GM23338 (cell line): ENCODE data around the gene LDHD. TPM values are rescaled to one million over a fixed set of nuclear protein-coding genes. Genes with fewer than 3 reads are reported as not detected.

Experiments
- ATAC-seq: fragments of 200-7000 bp; cut with Tn5 transposase; 3 replicates; pipeline ENCODE4 v1.9.1; 2020
- DNase-seq: peaks from one replicate; pipeline ENCODE4 v3.0.0-alpha.2; 2015; ENCODE audit warnings: low spot score
- H2AFZ ChIP-seq: fragments of 200-600 bp; sonication (generic); 2 replicates; pipeline ENCODE4 v1.8.0; 2016; ENCODE audit warnings: antibody characterized with exemption, mild to moderate bottlenecking, moderate library complexity
- H3F3A ChIP-seq: fragments of 200-600 bp; sonication (generic); replicated peaks from 2 replicates; pipeline ENCODE4 v1.8.0; 2017; ENCODE audit warnings: antibody characterized with exemption, mixed run types, low read depth
- H3K27ac ChIP-seq: fragments of 200-600 bp; sonication (generic); 2 replicates; pipeline ENCODE4 v1.6.1; 2016; ENCODE audit warnings: low read depth
- H3K27me3 ChIP-seq: fragments of 200-600 bp; sonication (generic); 2 replicates; pipeline ENCODE4 v1.8.0; 2016; ENCODE audit warnings: mild to moderate bottlenecking, mixed run types, moderate library complexity; ENCODE audit not compliant: insufficient read depth
- H3K36me3 ChIP-seq: fragments of 200-600 bp; sonication (generic); 2 replicates; pipeline ENCODE4 v1.8.0; 2016; ENCODE audit warnings: mild to moderate bottlenecking; ENCODE audit not compliant: insufficient read depth
- H3K4me1 ChIP-seq: fragments of 200-600 bp; sonication (generic); 2 replicates; pipeline ENCODE4 v1.8.0; 2016; ENCODE audit warnings: mild to moderate bottlenecking, moderate library complexity; ENCODE audit not compliant: insufficient read depth
- H3K4me2 ChIP-seq: fragments of 200-600 bp; sonication (generic); 2 replicates; pipeline ENCODE4 v1.7.1; 2017; ENCODE audit warnings: mixed run types
- H3K4me3 ChIP-seq: fragments of 200-600 bp; sonication (generic); 2 replicates; pipeline ENCODE4 v1.6.1; 2016; ENCODE audit warnings: mixed run types
- H3K79me2 ChIP-seq: fragments of 200-600 bp; sonication (generic); replicated peaks from 2 replicates; pipeline ENCODE4 v1.8.0; 2017; ENCODE audit warnings: mild to moderate bottlenecking; ENCODE audit not compliant: insufficient read depth
- H3K9me2 ChIP-seq: fragments of 200-600 bp; sonication (generic); 2 replicates; pipeline ENCODE4 v1.8.0; 2017; ENCODE audit not compliant: insufficient read depth
- H4K20me1 ChIP-seq: fragments of 200-600 bp; sonication (generic); replicated peaks from 2 replicates; pipeline ENCODE4 v1.8.0; 2017; ENCODE audit warnings: mild to moderate bottlenecking; ENCODE audit not compliant: insufficient read depth
- H3K27ac Mint-ChIP-seq: 2 replicates; pipeline ENCODE4 v1.8.0; 2020; ENCODE audit warnings: inconsistent platforms, mild to moderate bottlenecking, moderate library complexity, mixed read lengths
- H3K27me3 Mint-ChIP-seq: 3 replicates; pipeline ENCODE4 v1.8.0; 2022; ENCODE audit warnings: low read depth, mild to moderate bottlenecking, moderate library complexity, mixed read lengths, inconsistent platforms; ENCODE audit not compliant: insufficient read depth, poor library complexity
- H3K36me3 Mint-ChIP-seq: 3 replicates; pipeline ENCODE4 v1.8.0; 2021; ENCODE audit warnings: low read depth, mild to moderate bottlenecking, inconsistent platforms, moderate library complexity, mixed read lengths
- H3K4me1 Mint-ChIP-seq: 3 replicates; pipeline ENCODE4 v1.8.0; 2020; ENCODE audit warnings: mild to moderate bottlenecking, inconsistent platforms, mixed read lengths
- H3K4me3 Mint-ChIP-seq: 3 replicates; pipeline ENCODE4 v1.8.0; 2021; ENCODE audit warnings: moderate library complexity, mild to moderate bottlenecking, inconsistent platforms, mixed read lengths
- H3K9me3 Mint-ChIP-seq: 3 replicates; pipeline ENCODE4 v1.8.0; 2020; ENCODE audit warnings: moderate library complexity, mild to moderate bottlenecking, inconsistent platforms, mixed read lengths
- CREB1 ChIP-seq: fragments of 250-450 bp; sonication (Bioruptor Pico); IDR thresholded peaks from 2 replicates; pipeline ENCODE4 v1.5.0; 2020; ENCODE audit warnings: low read depth, mild to moderate bottlenecking, moderate library complexity
- ETS1 ChIP-seq: IDR thresholded peaks from 2 replicates; pipeline ENCODE4 v1.6.1; 2016; ENCODE audit warnings: antibody characterized with exemption
- EZH2 ChIP-seq: fragments of 200-600 bp; sonication (generic); IDR thresholded peaks from one replicate; pipeline ENCODE4 v1.8.0; 2017; ENCODE audit warnings: antibody characterized with exemption, mild to moderate bottlenecking, low read depth; ENCODE audit not compliant: unreplicated experiment
- NANOG ChIP-seq: IDR thresholded peaks from 2 replicates; pipeline ENCODE4 v1.6.1; 2016; ENCODE audit warnings: antibody characterized with exemption, borderline replicate concordance
- POLR2AphosphoS5 ChIP-seq: IDR thresholded peaks from 2 replicates; pipeline ENCODE4 v1.6.1; 2016; ENCODE audit warnings: antibody characterized with exemption, low read depth
- STAT1 ChIP-seq: IDR thresholded peaks from one replicate; pipeline ENCODE4 v1.6.1; 2016; ENCODE audit warnings: antibody characterized with exemption; ENCODE audit not compliant: unreplicated experiment
- ZNF114 ChIP-seq: fragments of 250-450 bp; sonication (Bioruptor Pico); IDR thresholded peaks from 2 replicates; pipeline ENCODE4 v1.5.0; 2020; ENCODE audit warnings: mild to moderate bottlenecking, moderate library complexity
- polyA plus RNA-seq: library from polyadenylated mRNA; unstranded; fragments of >200 nt; fragmentation: Nextera tagmentation; extraction: Ambion mirVana; gene quantifications from 2 replicates; pipeline ENCODE4 v1.2.1, GENCODE V29; 2016
- total RNA-seq: library from RNA; depleted of rRNA; stranded (reverse); fragments of >200 nt; shearing (Covaris generic); gene quantifications from 2 replicates; pipeline ENCODE4 v1.2.3, GENCODE V29; 2014
- TF ChIP-seq, protein P1 (sequence below), 2 experiments: fragments of 200-600 bp in 1 of 2; sonication (generic) in 1 of 2; conservative IDR thresholded peaks; 2 replicates each; pipeline versions ENCODE4 v1.5.1 to v1.6.1; 2016 to 2017; ENCODE audit warnings: antibody characterized with exemption in 2 of 2, low read depth in 2 of 2, mild to moderate bottlenecking in 2 of 2, moderate library complexity in 1 of 2

LDHD gene
- total and polyA plus RNA-seq, 2 experiments from 2014 or later, result 5.0 to 7.7 TPM

GRCh38 chr16:75100603-75100990, 16.0 kb downstream of the LDHD start:
- Histone ChIP-seq H3K4me1 (peaks cover 37% of the 10 kb centered on the region), H2AFZ (no peak overlapping the region), H3K9me2 (no peaks in the 10 kb centered on the region), H3F3A (peaks cover 2% of the 10 kb centered on the region; the same call in 1 of the 2 replicates), H3K27me3 (no peaks in the 10 kb centered on the region), H3K79me2 (peaks cover 15% of the 10 kb centered on the region), H3K4me2 (no peak overlapping the region), H3K36me3 (no peaks in the 10 kb centered on the region), H4K20me1 (peaks cover 8% of the 10 kb centered on the region; the same call in 1 of the 2 replicates), H3K4me3 (no peak overlapping the region), H3K27ac (no peak overlapping the region; the same call in 1 of the 2 replicates)
- Mint-ChIP-seq H3K27ac (peak overlapping the region; percentile 80), H3K4me3 (no peak overlapping the region), H3K36me3 (peaks cover 15% of the 10 kb centered on the region; the same call in 2 of the 3 replicates), H3K4me1 (peaks cover 52% of the 10 kb centered on the region), H3K27me3 (peaks cover 21% of the 10 kb centered on the region), H3K9me3 (no peaks in the 10 kb centered on the region)
- TF ChIP-seq POLR2AphosphoS5, result no peak
- TF ChIP-seq ZNF114 (CRISPR knock-in tag), result no peak
- DNase-seq, result no peak
- no peak for ATAC-seq

- ATAC-seq, result peak; percentile 16
- no peak overlapping the region for H3K4me3 Mint-ChIP-seq
- H3K4me2 ChIP-seq, result 0 out of 2 replicates have a peak overlapping the region, but pooled peaks have one; percentile 38
Measured at GRCh38 chr16:75099738-75100602, 16.6 kb downstream of the LDHD start.

More at GRCh38 chr16:75099738-75100602, 16.6 kb downstream of the LDHD start:
- Histone ChIP-seq H3K27me3 (no peaks in the 10 kb centered on the region), H3K9me2 (no peaks in the 10 kb centered on the region), H3K4me1 (peaks cover 37% of the 10 kb centered on the region), H4K20me1 (peaks cover 8% of the 10 kb centered on the region; the same call in 1 of the 2 replicates), H3K79me2 (peaks cover 15% of the 10 kb centered on the region), H3K27ac (peak overlapping the region; percentile 80; the same call in 1 of the 2 replicates), H3F3A (peaks cover 2% of the 10 kb centered on the region; the same call in 1 of the 2 replicates), H3K4me3 (no peak overlapping the region), H2AFZ (no peak overlapping the region), H3K36me3 (no peaks in the 10 kb centered on the region)
- Mint-ChIP-seq H3K27me3 (peaks cover 21% of the 10 kb centered on the region), H3K27ac (peak overlapping the region; percentile 80), H3K4me1 (peaks cover 54% of the 10 kb centered on the region), H3K9me3 (no peaks in the 10 kb centered on the region), H3K36me3 (peaks cover 15% of the 10 kb centered on the region; the same call in 2 of the 3 replicates)
- TF ChIP-seq EZH2 (no peak), ZNF114 (CRISPR knock-in tag) (no peak), STAT1 (no peak), CREB1 (CRISPR knock-in tag) (no peak), NANOG (no peak), ETS1 (no peak), POLR2AphosphoS5 (no peak)
- TF ChIP-seq, protein P1, sequence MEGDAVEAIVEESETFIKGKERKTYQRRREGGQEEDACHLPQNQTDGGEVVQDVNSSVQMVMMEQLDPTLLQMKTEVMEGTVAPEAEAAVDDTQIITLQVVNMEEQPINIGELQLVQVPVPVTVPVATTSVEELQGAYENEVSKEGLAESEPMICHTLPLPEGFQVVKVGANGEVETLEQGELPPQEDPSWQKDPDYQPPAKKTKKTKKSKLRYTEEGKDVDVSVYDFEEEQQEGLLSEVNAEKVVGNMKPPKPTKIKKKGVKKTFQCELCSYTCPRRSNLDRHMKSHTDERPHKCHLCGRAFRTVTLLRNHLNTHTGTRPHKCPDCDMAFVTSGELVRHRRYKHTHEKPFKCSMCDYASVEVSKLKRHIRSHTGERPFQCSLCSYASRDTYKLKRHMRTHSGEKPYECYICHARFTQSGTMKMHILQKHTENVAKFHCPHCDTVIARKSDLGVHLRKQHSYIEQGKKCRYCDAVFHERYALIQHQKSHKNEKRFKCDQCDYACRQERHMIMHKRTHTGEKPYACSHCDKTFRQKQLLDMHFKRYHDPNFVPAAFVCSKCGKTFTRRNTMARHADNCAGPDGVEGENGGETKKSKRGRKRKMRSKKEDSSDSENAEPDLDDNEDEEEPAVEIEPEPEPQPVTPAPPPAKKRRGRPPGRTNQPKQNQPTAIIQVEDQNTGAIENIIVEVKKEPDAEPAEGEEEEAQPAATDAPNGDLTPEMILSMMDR (conservative IDR thresholded peaks at IDR 0.05; ENCODE audit: low read depth in 2 of 2), result no peak
- no peak for DNase-seq
